Stomach (tissue), 4 donors: ENCODE results near the gene PIAS1.

Experiments
- CTCF ChIP-seq, 7 experiments: fragments of 450-650 bp in 4 of 7; fragments of 200-600 bp in 3 of 7; sonication (generic) in 3 of 7; IDR thresholded peaks; one replicate each; pipeline ENCODE4 v1.5.1; 2016 to 2019; ENCODE audit warnings: antibody characterized with exemption in 7 of 7, control low read depth in 2 of 7, mild to moderate bottlenecking in 1 of 7
- POLR2A ChIP-seq, 4 donors: fragments of 450-650 bp; IDR thresholded peaks; one replicate each; pipeline ENCODE4 v1.6.1; 2016; ENCODE audit warnings: antibody characterized with exemption in 4 of 4, control low read depth in 2 of 4, mild to moderate bottlenecking in 1 of 4, moderate library complexity in 1 of 4

GRCh38 chr15:68082735-68083134 is 28.6 kb downstream of the PIAS1 start:
- TF ChIP-seq CTCF (IDR thresholded peaks at IDR 0.05) (no peak), POLR2A (IDR thresholded peaks at IDR 0.05) (no peak)
